ENCODE results near the gene PCGF5. TPM values are rescaled to one million over a fixed set of nuclear protein-coding genes. Genes with fewer than 3 reads are reported as not detected.

The PCGF5 gene
- total RNA-seq, 1 donor from 2014 or later, result 47.6 TPM

DNA sequence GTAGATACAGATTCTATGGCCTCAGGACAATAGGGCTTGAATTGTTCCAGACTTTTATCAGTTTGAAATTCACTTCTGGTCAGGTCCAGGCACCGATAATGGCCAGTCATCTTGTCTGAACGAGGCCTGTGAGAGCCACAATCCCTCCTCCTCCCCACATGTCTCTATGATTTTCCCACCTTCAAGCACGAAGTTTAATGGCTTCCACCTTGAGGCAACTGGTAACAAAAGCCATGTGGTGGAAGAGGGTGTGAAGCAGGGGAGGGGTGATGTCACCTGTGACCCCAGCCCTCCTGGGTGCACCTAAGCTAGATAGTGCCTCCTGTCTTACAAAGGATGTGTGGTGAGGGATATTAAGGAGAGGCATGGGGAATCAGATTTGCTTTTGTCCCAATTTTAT, 89.2 kb downstream of the PCGF5 start:
- no peak for ATAC-seq
- no peak for DNase-seq
- Histone ChIP-seq H3K4me1 (no peaks in the 10 kb centered on the region), H3K27ac (no peak overlapping the region), H3K4me3 (no peak overlapping the region), H3K9me3 (no peaks in the 10 kb centered on the region), H3K36me3 (no peaks in the 10 kb centered on the region), H3K27me3 (ENCODE audit: low read depth) (no peaks in the 10 kb centered on the region)
- TF ChIP-seq, protein P1, sequence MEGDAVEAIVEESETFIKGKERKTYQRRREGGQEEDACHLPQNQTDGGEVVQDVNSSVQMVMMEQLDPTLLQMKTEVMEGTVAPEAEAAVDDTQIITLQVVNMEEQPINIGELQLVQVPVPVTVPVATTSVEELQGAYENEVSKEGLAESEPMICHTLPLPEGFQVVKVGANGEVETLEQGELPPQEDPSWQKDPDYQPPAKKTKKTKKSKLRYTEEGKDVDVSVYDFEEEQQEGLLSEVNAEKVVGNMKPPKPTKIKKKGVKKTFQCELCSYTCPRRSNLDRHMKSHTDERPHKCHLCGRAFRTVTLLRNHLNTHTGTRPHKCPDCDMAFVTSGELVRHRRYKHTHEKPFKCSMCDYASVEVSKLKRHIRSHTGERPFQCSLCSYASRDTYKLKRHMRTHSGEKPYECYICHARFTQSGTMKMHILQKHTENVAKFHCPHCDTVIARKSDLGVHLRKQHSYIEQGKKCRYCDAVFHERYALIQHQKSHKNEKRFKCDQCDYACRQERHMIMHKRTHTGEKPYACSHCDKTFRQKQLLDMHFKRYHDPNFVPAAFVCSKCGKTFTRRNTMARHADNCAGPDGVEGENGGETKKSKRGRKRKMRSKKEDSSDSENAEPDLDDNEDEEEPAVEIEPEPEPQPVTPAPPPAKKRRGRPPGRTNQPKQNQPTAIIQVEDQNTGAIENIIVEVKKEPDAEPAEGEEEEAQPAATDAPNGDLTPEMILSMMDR (IDR thresholded peaks at IDR 0.05), result no peak
- intact Hi-C loops (cut with DNase I), result no loop called here

DNA sequence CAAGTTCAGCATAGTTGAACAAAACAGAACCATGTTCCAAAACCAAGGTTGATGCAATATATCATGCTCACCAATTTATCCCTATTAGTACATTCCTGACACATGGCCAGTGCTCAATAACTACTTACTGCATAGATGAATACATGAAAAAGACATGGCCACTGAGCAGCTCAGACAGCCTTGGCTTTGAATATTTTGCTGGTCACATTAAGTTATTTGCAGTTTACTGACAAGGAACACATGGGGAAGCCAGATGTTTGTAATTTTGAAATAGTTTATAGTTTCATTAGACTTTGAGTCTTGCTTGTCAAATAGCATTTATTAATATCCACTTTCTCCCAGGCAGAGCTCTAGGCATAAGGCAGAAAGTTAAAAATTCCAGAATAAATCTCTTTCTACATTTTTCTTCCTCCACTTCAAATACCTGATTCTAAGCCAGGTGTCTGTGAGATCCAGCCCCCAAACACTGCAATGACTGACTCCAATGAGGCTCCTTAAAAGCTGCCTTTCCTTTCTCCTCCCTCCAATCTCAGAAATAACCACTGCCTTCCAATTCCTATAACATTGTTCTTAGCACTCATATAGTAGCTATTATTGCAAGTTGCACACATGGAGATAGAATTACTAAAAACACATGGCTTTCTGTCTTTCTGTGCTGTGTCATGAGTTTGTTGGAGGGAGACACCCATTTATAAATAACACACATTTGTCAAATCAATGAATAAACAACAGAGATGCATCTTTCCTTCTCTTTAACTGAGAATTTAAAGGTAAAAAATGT, 91.3 kb downstream of the PCGF5 start:
- intact Hi-C loops (cut with DNase I), result no loop called here
- H3K27me3 ChIP-seq (ENCODE audit: low read depth), result no peaks in the 10 kb centered on the region
- no peak overlapping the region for H3K4me3 ChIP-seq
- no peak for ATAC-seq
- no peaks in the 10 kb centered on the region for H3K9me3 ChIP-seq
- no peak overlapping the region for H3K27ac ChIP-seq
- no peak for DNase-seq
- TF ChIP-seq, protein P1 (IDR thresholded peaks at IDR 0.05), result no peak
- H3K4me1 ChIP-seq, result no peaks in the 10 kb centered on the region
- no peaks in the 10 kb centered on the region for H3K36me3 ChIP-seq

DNA sequence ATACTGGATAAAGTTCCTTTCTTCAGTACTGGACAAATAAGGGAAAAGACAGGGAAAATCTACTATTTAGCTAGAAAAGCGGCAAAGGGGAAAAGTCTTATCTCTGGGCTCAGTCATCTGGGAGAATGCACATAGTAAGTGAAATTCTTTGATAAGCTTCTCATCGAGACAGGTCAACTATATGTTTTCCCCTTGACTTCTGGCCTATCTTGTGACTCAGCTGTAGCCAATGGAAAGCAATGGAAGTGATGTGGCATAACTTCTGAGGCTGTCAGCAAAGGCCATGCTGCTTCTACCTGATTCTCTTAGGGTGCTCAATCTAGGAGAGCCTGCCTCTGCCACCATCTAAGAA, 91.9 kb downstream of the PCGF5 start:
- no peak for DNase-seq
- Histone ChIP-seq H3K36me3 (no peaks in the 10 kb centered on the region), H3K27me3 (ENCODE audit: low read depth) (no peaks in the 10 kb centered on the region), H3K9me3 (no peaks in the 10 kb centered on the region), H3K4me1 (no peaks in the 10 kb centered on the region), H3K27ac (no peak overlapping the region), H3K4me3 (no peak overlapping the region)
- intact Hi-C loops (cut with DNase I), result no loop called here
- ATAC-seq, result no peak
- TF ChIP-seq, protein P1 (IDR thresholded peaks at IDR 0.05), result no peak

DNA sequence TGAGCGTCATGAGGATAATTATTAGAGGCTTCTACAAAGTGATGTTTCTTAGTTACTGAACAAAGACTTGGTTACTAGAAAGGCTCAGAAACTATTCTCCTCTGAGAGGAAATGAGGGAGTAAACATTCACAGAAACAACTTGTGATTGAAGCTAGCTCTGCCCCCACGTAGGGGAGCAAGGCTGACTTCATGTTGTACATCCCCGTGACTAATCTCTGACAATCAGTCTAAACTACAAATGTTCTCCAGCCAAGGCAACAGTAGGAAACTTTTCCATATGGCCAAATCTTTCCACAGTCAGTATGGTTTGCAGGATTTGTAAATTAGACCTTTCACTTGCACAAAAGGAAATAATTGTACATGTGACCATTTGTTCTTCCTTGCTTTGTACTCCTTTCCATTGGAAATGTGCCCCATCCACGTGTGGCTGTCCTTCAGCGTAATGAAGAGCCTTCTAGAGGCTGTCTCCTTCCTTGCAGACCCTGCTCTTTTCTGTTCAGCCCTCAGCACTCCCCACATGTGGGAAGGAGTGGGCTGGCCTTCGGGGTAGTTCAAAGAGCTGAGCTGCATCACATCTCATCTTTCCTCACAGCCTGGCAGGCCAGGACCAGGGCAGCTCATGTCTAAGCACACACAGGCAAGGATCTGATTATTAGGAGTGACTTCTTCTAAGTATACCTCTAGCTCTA, 93.5 kb downstream of the PCGF5 start:
- H3K4me1 ChIP-seq, result no peaks in the 10 kb centered on the region
- TF ChIP-seq, protein P1 (IDR thresholded peaks at IDR 0.05), result no peak
- intact Hi-C loops (cut with DNase I), result no loop called here
- ATAC-seq (no peak), DNase-seq (no peak)
- no peak overlapping the region for H3K27ac ChIP-seq
- H3K4me3 ChIP-seq, result no peak overlapping the region
- no peaks in the 10 kb centered on the region for H3K9me3 ChIP-seq
- no peaks in the 10 kb centered on the region for H3K36me3 ChIP-seq
- no peaks in the 10 kb centered on the region for H3K27me3 ChIP-seq (ENCODE audit: low read depth)

DNA sequence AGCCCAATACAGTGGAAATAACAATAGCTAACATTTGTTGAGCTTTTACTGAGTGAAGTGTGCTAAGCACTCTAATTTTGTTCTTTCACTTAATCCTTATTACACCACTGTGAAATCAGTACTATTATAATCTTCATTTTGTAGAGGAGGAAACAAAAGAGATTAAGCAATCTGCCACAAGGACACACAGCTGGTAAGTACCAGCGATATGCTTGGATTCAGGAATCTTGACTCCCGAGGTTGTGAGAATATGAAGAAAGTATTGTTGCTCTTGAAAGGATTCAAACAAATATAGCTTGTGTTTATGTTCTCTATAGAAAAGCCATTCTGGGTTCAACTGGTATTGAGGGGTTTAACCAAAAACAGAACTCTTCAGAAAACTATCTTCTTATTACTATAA, 96.0 kb downstream of the PCGF5 start:
- TF ChIP-seq, protein P1 (IDR thresholded peaks at IDR 0.05), result no peak

More for the DNA sequence above, 96.0 kb downstream of the PCGF5 start:
- no peaks in the 10 kb centered on the region for H3K36me3 ChIP-seq
- no peak for ATAC-seq
- no peak overlapping the region for H3K4me3 ChIP-seq
- H3K4me1 ChIP-seq, result no peaks in the 10 kb centered on the region
- no peak overlapping the region for H3K27ac ChIP-seq
- H3K9me3 ChIP-seq, result no peaks in the 10 kb centered on the region
- no peak for DNase-seq
- intact Hi-C loops (cut with DNase I), result no loop called here
- H3K27me3 ChIP-seq (ENCODE audit: low read depth), result no peaks in the 10 kb centered on the region
